Stimulated activated CD8-positive, alpha-beta memory T cell treated with anti-CD3 and anti-CD28 coated beads, Interleukin-15, amount 100 ng/mL, for 1 hour (primary cell): ENCODE data around the gene MEF2B.
"Not testable (repeated sequence)": the region's sequence is repeated elsewhere in the genome, so short reads cannot be mapped to it uniquely, and the experiment has no call there.

Experiments used
- DNase-seq: peaks from one replicate; pipeline ENCODE4 v3.0.0-alpha.2; 2020; ENCODE audit warnings: low read depth

The MEF2B gene

DNA sequence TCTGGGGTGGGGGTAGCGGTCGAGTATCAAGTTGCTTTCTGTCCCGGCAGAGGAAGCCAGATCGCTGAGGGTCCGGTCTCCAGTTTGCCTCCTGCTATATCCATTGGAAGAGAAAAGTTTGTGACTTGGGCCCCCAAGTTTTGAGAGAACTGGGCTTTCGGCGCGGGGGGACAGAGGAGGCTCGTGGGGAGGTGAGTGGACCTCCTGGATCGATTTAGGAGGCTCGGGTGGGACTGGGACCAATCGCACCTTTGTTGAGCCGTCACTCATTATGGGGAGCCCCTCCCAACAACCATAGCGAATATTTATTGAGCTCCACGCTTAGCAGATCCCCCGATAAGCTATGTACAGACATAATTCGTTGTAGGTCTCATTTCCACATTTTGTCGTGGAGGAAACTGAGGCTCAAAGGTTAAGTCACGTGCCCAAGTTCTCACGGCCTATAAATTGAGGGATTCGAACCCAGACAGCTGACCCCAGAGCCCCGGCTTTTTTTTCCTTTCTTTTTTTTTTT, 22.9 kb upstream of the MEF2B start:
- DNase-seq: no peak

DNA sequence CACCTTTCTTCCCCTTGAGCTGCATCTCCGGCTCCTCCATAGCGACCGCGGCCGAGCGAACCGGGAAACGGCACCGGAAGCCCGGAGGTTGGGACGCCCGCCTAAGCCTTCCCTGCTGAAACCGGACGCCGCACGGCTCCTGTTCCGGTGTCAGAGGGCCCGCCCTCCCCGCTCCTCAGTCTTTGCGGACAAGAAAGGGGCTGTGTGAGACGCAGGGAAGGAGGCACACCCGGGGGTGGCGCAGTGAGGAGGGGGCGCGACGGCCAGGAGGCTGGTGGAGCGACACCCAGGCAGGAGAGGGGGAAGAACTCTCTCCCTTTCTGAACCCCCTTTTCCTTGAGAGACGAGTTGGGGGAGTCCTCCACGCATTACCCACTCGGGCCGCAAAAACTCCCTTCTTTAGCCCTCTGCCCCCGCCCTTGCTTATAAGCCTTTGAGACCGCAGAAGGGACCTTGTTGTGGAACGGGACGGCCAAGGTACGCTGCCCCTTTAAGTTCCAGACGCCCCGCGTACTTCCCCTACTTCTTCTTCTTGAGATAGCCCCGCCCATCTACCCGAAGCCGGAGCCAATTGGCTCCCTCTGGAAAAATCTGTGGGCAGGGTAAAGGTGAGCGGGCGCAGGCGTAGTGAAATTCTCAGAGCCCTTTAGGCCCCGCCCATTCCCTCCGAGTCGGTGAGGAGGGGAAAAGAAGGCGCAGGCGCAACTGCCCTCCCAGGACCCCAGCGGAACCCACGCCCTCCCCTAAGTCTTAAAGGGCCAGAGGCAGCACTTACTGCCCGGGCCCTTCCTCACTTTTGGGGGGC, 22.2 kb upstream of the MEF2B start, which contains the start of the genes BORCS8 and RFXANK:
TSS of gene BORCS8 (minus strand) at position 75 of the 805 bp plus-strand sequence. CDS start at position 40, 35 bp downstream.
TSS of gene RFXANK (plus strand) at position 181 of the 805 bp plus-strand sequence. CDS start 1,689 bp downstream, outside the sequence.
- peak; percentile 97 for DNase-seq

DNA sequence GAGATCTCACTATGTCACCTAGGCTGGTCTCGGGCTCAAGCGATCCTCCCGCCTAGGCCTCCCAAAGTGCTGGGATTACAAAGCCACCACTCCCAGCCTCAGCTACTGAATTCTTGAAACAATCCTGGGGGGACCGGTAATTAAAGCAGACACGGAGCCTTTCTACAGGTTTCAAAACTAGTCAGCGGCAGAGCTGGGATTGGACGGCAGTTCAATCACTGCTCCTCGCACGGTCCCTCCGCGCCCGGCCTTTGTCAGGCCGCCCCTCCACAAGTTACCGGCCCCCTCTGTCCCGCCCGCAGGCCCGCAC, 21.7 kb upstream of the MEF2B start:
- DNase-seq: no peak

DNA sequence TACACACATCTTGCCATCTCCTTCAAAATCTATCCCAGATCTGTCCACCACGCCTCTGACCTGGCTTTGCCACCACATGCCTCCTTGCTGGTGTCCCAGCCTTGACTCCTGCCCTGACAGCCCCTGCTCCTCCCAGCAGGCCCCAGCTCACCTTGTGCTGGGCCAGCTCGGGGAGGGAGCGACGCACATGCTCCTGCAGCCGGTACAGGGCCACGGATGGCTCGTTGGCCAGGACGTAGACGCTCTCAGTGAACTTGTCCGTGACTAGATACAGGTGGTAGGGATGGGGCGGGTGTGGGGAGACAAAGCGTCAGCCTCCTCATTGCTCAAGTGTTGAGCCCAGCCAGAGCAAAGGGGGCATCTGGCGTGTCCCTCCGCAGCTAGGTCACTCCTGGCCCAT, 16.7 kb upstream of the MEF2B start:
- no peak for DNase-seq

DNA sequence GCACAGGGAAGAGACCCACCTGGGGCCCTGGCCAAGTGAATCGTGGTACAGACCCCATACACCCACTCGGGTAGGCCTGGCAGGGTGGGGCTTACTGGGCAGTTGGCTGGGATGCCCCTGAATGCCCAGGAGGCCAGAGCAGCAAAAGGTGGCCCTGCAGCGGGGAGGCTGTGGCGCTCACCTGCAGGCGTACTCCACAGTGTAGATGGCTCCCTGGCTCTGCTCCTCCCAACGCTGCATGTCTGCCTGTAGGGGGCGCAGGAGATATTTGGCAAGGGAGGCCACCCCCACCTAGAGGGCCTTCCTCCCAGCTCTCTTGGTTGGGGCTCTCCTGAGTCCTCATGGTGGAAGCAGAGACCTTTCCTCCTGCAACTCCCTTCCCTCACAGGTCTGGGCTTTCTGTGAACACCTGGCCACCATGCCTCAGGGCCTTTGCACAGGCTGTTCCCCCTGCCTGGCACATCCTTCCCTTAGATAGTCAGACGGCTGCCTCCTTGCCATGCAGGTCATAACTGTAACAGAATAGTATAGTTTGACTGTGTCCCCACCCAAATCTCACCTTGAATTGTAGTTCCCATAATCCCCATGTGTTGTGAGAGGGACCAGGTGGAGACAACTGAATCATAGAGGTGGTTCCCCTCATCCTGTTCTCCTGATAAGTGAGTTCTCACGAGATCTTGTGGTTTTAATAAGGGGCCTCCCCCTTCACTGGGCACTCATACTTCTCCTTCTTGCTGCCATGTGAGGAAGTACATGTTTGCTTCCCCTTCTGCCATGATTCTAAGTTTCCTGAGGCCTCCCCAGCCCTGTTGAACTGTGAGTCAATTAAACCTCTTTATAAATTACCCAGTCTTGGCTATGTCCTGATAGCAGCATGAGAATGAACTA, 16.0 kb upstream of the MEF2B start:
- peak; percentile 31 for DNase-seq

DNA sequence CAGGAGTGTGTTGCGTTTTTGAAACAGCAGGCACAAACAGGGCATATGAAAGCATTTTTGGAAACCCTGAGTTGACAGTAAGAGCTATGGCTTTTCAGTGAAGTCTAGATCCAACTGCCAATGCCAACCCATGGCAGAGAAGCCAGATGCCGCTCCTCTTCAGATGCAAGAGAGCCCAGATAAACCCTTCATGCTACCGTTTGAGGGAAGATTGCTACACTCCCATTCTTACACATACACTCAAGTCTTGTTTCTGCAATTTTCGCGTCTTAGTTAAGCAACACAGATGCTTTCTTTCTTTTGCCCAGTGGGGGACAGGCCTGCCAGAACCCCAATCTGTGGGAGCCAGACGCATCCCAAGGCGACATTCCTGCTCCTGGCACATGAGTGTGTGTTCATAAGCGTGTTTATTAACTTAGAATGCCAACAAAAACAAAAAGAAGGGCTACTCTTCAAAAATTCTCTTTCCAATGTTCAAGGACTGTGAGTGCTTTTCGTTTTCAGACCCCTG, 11.5 kb upstream of the MEF2B start:
- DNase-seq: no peak

DNA sequence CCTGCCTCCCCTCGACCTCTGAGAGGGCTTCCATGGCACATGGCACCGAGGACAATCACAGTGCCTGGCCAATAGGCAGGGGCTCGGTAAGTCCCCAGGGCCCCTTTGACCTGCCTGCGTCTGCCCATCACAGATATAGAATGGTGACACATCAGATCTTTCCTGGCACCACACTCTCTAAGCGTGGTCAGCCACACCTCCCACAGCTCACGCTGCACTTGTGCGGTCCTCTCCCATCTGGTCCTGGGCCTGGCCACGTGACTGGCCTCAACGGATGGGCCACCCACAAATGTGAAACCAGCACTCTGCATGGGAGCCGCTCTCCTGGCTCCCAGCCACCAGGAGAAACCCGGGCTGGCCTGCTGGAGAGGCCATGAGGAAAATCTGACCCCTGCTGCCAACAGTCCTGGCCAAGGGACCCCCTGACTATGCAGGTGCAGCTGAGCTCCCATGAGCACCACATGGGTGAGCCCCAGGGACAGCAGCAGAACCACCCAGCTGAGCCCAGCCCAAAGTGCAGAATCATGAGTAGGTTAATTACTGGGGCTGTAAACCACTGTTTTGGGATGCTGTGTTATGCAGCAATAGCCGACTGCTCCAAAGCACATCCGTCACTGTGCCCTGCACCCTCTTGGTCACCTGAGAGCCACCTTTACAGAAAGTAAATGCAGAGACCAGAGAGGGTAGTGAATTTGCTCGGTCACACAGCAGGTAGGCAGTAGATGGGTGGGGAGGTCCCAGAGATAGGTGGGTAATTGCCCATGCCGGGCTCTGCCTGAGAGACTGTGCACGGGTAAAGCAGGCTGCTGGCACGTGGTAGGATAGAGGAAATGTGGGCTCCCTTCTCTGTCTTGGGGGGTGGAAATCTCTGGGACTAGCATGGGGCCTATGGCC, 9.7 kb upstream of the MEF2B start:
- DNase-seq: no peak

DNA sequence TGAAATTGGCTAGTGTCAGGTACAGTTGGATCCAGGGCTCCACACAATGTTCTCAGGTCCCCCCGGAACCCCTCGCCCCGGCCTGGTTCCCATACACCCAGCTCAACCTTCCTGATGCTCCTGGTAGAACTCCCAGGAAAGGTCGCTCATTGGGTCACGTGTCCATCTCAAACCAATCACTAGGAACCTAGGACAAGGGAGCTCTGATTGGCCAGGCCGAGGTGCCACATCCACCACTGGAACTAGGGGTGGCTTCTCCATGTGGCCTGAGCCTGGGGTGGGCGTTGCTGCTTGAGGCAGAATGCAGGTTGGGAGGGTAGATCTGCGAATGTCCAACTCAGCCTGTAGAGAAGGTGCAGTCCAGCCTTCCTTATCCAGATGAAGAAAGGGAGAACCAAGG, 6.9 kb upstream of the MEF2B start:
- no peak for DNase-seq

DNA sequence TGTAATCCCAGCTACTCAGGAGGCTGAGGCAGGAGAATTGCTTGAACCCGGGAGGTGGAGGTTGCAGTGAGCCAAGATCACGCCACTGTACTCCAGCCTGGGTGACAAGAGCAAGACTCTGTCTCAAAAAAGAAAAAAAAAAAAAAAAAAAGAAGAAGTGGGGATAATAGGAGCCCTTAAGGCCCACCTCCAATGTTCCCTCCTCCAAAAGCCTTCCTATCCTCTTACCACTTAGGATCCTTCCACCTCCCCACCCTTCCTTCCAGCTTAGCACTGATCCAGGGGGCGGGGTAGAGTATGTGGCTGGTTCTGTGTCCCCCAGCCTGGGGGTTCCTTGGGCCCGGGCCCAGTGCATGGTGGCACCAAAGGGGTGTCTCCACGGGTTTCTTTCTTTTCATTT, 3.2 kb upstream of the MEF2B start:
- not testable (repeated sequence) for DNase-seq

DNA sequence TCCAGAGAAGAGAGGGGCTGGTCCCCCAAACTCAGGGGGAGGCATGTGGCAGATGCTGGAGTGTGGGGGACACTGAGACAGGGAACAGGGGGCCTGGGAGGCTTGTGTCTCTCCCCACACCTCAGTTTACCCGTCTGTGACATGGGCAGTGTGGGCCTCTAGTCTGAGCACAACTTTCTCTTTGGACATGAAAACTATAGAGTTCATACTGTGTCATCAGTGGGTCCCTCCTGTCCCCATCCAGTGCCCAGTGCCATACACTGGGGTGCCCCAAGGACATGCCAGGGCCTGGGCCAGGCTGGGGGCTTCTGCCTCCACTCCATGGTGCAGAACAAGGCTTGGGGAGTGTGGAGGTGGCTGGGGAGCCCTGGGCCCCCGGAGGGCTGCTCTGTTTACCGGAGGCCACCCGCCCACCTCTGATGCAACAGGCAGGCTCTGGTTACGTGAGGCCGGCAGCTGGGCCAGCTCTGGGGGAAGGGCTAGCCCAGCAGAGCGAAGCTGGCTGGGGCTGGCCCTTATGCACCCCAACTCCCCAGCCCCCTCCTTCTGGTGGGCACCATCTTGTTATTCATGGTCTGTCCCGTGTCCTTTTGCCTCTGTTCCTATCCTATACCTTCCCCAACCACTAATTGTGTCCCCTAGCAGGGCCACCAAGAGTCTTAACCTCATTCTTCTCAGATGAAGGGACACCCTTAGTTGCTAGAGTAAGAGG, 1.9 kb upstream of the MEF2B start:
- DNase-seq: no peak

DNA sequence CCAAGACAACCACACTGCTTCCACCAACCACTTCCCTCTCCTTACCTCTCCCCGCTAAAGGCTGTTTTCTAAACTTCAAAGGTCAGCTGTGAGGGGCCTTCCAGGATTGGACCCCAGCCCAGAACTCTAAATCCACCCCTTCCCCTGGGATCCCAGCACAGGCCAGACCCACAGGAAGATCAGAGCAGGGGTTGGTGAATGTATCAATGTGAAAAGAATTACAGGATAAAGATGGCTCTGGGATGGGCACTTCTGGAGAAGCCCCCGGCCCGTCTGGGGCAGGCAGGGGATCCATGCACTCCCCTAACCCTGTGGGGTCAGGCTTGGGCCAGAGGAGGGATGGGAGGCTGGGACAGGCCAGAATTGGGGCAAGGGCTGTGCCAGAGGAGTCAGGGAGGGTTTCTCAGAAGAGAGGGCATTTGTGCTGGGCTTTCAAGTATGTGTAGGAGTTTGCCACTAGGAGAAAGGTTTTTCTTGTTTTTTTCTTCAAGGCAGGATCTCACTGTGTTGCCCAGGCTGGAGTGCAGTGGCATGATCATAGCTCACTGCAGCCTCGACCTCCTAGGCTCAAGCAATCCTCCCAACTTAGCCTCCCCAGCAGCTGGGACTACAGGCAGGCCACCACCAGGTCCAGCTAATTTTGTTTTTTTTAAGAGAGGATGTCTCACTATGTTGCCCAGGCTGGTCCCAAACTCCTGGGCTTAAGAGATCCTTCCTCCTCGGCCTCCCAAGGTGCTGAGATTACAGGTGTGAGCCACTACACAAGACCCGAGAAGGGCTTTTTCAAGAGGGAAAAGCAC, 1.0 kb upstream of the MEF2B start:
- DNase-seq: no peak

DNA sequence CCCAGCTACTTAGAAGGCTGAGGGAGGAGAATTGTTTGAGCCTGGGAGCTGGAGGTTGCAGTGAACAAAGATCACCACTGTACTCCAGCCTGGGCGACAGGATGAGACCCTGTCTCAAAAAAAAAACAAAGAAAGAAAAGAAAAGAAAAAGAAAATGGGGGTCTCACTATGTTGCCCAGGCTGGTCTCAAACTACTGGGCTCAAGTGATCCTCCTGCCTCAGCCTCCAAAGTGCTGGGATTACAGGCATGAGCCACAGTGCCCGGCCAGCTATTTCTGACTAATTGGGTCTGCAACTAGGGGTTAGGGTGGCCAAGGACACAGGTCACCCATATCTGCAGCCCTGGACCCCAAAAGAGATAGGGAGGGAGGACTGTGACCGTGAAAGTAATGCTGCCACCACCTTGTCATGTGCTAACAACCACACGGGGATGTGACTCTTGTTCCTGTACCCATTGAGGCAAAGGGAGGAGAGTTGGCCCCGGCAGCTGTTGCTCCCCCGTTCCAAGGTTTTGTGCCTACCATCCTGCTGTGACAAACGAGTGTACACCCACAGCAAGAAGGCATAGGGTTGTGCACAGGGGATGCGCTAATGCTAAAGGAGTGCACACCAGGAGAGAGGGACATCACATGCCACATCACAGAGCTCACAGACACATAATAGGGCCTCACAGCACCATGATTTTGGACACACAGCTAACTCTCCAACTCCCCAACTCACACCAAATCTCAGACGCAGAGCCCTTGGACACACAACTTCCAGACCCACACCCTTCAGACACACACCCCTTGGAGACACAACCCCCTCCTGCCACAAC, 619 bp downstream of the MEF2B start:
- no peak for DNase-seq

DNA sequence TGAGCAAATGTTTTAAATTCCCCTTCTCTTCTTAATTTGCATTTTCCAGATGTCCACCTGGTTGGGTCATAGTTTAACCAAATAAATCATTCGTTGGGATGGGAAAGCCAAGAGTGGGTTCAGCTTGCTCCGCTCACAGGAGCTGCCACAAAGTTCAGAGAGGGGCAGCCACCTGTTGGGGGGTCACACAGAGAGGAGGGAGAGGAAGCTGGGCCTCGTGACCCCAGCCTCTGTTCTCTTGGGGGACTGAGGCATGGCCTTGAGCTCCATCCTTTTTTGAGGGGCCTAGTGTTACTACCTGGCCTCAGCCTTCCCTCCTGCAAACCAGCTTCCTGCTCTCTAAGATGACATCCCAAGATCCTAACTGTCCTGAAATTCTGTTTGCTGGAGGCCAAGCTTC, 2.5 kb downstream of the MEF2B start:
- DNase-seq: no peak

DNA sequence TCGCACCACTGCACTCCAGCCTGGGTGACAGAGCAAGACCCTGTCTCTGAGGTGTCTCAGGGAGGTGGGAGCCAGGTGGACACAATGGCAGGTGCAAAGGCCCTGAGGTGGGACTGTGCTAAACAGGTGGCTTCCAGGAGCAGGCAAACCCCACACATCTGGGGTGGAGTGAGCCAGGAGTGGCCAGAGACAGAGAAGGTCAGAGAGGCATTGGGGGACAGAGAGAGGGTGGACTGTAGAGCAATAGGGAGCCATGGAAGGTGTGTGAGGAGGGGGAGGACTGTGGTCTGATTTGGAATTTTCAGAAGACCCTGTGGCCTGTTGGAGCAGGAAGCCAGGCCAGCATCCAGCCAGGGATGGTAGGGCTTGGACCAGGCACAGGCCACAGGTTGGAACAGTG, 4.7 kb downstream of the MEF2B start:
- no peak for DNase-seq

DNA sequence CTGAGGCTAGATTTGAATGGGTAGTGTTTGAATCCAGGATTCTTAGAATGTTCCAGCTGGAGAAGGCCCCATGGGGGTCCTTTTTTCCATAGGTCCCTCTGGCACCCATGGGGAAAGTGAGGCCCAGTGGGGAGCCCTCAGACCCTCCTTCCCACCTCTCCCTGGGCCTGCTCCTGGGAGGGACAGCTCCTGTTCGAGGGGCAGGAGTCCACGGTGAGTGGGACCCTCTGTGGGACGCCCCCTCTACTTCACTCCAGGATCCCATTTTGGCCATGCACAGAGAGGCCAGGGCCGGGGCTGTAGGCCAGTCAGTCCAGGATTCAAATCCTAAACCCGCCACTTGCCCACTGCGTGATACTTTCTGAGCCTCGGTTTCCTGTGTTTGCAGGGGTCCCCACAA, 7.6 kb downstream of the MEF2B start:
- DNase-seq: no peak

DNA sequence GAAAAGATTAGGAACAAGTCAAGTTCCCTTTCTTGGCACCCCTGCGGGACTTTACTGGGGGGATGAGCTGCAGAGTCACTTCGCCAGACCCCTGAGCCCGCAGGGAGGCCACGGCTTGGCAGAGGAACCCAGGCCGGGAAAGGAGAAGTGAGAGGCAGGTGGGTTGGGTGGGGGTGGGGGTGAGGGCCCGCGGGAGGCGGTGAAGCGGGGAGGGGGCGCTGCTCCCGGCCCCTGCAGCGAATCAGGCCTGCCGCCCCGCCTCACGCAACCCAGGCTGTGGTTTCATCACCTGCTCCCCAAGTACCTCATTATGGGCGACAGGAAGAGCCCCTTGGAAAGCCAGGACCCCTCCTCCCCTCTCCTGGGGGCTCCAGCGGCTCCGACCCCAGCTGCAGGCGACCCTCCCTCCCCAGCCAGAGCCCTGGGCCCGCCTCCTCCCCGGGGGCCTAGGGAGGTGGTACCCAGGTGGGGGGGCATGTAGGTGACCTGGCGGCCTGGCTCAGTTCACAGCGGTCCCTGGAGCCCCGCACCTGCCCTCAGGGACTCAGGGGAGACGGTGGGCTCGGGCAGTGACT, 9.5 kb downstream of the MEF2B start:
- no peak for DNase-seq

DNA sequence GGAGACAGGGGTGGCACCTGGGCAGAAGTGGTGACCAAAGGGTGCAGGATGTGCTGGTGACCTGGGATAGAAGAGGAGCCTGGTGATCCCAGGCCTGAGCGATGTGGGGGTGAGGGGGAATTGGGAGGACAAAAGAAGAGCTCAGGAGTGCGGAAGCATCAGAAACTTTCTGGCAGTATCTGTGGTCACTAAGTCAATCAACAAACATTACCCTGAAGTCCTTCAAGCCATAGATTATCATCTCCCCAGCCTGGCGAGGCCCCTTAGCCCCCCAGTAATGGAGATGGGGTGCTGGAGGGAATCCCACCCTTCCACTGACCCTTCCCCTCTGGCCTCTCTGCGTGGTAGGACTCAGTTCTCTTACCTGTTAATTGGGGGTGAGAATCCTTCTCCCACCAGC, 10.5 kb downstream of the MEF2B start:
- no peak for DNase-seq

DNA sequence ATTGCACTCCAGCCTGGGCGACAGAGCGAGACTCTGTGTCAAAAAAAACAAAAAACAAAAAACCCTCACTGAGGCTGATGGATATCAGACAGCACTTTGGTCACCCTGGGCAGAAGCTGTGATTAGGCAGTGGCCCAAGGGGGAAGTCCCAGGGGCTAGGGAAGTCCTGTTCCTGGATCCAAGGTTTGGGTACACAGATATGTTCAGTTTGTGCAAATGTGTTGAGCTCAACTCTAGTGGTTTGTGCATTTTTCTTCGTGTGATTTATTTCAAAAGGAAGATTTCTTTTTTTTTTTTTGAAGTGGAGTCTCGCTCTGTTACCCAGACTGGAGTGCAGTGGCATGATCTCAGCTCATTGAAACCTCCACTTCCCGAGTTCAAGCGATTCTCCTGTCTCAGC, 12.3 kb downstream of the MEF2B start:
- no peak for DNase-seq
